Activated T-cell treated with anti-CD3 and anti-CD28 coated beads for 1 hour (primary cell): ENCODE data around the gene HSFX2.
"Not testable (repeated sequence)": the region's sequence is repeated elsewhere in the genome, so short reads cannot be mapped to it uniquely, and the experiment has no call there.

Source experiments
- DNase-seq: peaks from one replicate; pipeline ENCODE4 v3.0.0-alpha.2; 2020; ENCODE audit warnings: low read depth

The HSFX2 gene

DNA sequence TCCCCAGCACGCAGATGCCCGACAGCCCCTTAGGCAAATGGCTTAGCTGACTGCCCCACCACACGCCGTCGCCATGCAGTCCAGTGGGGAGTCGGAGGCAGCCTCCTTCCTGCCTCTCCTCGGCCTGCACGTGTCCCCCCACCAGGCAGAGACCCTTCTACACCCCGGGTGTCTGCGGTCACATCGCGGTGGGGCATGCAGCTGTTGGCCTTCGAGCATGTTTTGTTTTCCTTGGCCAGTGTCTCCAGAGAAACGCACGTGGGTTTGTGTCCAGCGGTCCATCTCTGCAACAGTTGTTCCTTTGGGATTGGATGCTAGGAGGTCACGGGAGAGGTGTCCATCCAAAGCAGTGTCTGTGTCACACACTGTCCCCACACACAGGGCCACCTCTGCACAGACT, at the start of gene HSFX2:
Gene HSFX2, minus strand, starts transcription at position 101 of the 400 bp plus-strand sequence. CDS start 614 bp downstream, outside the sequence.
- not testable (repeated sequence) for DNase-seq

DNA sequence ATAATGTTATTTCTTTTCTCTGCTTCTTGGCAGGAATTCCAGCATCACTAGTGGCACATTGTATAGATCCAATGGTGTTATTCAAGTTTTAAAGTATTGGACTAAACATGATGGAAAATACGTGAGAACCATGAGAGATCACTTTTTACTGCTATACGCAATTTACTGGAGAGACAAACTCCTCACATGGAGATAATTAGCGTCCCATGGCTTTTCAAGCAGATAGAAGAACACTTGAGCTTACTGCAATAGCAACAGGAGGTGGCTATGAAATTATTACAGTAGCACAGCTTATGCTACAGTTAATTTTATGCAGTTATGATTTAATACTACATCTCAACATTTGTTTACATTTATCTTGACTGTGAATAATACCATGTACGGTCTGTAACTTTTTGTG, 48.4 kb upstream of the HSFX2 start:
- DNase-seq, result no peak

DNA sequence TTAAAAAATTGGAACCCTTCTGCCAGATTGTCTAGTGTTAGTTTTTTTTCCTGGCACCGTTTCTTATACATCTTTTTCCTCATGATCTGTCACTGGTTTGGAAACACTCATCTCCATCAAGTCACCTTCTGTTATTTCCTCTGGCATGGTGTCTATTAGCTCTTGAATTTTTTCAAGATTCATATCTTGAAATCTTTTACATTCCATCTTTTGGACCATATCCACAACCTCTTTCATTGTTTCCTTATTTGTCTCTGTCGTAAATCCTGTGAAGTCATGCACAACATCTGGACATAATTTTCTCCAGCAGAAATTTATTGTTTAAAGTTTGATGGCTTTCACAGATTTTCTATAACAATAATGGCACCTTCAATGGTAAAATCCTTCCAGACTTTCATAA, 46.7 kb upstream of the HSFX2 start:
- DNase-seq, result no peak

- DNase-seq, result no peak
These were observed 46.3 kb upstream of the HSFX2 start for GRCh38 chrX:149641432-149641831.

DNA sequence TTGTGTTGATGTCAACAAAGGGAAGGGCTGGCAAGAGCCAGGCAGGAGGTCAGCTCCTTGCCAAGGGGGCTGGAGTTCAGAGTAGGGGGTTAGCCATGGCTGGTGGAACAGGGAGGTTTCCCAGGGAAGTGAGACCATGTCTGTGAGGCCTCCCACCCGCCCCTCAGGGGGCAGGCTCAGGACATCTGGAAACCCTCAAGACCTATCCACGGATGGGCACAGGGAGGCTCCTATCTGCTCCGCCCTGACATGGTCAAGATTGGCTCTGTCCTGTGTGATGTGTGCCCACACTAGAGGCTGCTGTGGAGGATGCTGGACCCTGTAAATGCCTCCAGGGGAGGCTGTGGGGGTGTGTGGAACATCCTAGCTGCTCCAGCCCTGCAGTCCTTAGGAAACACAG, 44.5 kb upstream of the HSFX2 start:
- DNase-seq, result no peak

DNA sequence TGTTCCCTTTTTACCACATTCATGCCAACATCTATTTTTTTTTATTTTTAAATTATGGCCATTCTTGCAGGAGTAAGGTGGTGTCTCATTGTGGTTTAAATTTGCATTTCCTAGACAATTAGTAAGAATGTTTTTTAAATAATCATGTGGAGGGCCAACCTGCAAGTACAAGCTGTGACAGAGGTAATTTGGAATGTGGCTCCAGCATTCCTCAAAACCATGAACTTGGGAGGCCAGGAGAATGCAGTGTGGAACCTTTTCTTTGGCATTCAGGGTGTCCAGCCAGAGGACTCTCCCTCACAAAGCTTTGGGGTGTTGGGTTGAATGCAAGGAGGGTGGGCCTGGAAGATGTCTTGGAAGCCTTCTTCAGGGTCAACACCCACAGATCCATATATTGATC, 43.7 kb upstream of the HSFX2 start:
- no peak for DNase-seq

DNA sequence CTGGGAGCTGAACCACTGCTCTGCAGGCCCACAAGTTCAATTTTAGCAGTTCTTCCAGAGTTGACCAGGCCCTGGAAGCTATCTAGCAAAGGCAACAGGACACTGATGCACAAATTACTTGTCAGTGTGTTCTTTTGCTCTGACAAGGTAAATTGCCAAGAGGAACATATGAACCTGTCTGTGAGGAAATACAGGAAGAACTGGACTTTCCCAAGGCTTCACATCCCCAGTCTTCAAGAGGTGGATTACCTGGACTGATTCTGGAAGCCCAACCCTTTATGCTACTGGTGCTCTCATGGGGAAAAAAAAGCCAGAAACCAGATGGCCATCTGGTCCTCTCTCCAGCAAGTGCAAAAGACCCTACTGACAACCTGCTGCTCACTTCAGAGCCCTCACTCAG, 38.4 kb upstream of the HSFX2 start:
- DNase-seq, result no peak

DNA sequence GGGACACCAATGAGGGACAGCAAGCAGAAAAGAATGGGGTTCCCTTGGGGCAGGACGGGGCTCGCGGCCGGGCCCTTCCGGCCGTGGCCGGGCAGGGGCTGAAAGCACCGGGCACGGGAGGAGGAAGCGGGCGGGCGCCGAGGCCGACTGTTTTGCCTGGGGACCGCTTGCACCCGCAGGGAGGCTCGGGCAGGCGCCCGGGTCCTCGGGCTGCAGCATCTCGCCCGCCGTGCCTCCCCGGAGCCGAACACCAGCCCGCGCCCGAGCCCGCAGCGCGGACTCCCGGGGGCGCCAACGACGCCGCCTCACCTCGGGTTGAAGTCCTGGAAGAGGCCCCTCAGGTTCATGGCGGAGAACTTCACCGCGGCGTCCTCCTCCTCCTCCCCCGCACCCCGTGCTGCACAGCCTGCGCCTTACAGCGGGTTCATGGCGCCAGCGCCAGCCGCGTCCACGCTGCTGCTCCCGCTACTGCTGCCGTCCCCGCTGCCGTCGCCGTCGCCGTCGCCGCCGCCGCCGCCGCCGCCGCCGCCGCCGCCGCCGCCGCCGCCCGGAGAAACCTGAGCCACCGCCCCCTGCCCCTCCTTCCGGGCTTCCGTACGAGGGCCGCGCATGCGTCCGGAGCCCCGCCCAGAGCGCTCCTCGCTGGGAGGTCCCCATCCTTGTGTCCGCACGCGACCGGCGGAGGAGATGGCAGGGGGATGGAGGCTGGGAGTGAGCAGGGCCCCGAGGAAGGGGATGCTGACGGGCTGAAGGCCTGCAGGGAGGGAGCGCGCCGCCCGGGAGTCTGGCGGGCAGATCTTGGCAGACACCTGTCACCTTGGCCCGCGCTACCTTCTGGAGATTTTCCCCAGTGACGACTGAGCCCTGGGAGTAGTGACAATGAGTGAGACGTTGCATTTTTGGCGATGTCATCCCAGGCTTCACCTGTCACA, 36.4 kb upstream of the HSFX2 start, which contains the start of gene TMEM185A:
Gene TMEM185A, minus strand, starts transcription at position 559 of the 932 bp plus-strand sequence. Its CDS starts 212 bp downstream, at position 347.
- DNase-seq, result peak; percentile 57

- DNase-seq, result no peak
These were observed 35.6 kb upstream of the HSFX2 start for GRCh38 chrX:149630681-149631233.

DNA sequence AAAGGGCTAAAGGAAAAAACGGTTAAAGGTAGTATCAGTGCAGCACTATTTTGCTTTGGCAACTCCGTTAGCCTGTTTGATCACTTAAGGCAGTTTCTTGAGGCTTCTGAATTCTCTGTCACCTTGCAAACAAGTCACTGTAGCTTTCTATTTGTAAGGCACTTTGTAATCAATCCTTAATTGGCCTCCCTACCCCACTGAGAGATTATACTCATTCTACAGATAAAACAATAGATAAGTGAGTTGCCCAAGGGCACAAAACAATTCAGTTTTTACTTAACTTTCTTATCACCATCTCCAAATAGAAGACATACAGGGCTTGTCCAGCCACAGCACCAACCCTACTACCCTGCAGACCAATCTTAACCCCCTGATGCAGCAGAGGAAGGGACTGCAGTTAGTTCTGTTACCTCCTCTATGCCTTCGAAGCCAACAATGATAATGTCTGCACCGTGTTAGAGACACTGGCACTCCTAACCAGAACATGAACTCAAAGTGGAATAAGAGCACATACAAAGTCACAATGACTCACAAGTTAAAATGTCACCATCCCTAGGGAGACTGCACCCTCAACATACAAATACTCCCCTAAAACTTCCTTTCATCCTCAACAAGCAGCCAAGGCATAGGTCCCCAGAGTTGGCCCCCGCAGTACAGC, 34.7 kb upstream of the HSFX2 start:
- no peak for DNase-seq

DNA sequence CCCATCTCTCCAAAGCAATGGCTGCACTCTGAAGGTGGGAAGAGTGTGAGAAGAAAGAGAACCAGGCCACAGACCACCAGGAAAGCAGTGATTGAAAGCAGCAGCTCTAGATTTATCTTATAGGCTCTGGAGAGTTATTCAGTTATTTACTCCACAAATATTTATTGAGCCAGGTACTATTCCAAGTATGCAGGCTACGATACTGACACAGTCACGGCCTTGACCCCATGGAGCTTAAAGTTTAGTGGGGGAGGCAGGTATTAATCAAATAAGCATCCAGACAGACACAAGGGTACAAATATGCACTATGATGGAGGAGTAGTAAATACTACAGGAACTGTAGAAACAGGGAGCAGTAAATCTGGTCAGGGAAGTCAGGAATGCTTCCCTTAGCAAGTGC, 33.7 kb upstream of the HSFX2 start:
- DNase-seq, result no peak

GRCh38 chrX:149628280-149628679, 33.2 kb upstream of the HSFX2 start:
- DNase-seq, result no peak

DNA sequence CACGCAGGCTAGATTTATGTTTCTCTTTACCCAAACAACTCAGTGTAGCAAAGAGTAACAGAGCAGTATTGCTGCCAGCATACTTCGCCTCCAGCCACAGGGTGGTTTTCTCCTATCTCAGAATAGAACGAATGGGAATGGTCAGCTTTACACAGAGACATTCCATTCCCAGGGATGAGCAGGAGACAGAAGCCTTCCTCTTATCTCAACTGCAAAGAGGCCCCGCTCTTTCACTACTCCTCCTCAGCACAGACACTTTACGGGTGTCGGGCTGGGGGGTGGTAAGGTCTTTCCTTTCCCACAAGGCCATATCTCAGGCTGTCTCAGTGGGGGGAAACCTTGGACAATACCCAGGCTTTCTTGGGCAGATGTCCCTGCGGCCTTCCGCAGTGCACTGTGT, 31.7 kb upstream of the HSFX2 start:
- not testable (repeated sequence) for DNase-seq

DNA sequence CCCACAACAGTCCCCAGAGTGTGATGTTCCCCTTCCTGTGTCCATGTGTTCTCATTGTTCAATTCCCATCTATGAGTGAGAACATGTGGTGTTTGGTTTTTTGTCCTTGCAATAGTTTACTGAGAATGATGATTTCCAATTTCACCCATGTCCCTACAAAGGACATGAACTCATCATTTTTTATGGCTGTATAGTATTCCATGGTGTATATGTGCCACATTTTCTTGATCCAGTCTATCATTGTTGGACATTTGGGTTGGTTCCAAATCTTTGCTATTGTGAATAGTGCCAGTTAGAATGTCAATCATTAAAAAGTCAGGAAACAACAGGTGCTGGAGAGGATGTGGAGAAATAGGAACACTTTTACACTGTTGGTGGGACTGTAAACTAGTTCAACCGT, 24.5 kb upstream of the HSFX2 start:
- DNase-seq, result not testable (repeated sequence)

- DNase-seq, result no peak
These were observed 23.8 kb upstream of the HSFX2 start for GRCh38 chrX:149618871-149619270.

DNA sequence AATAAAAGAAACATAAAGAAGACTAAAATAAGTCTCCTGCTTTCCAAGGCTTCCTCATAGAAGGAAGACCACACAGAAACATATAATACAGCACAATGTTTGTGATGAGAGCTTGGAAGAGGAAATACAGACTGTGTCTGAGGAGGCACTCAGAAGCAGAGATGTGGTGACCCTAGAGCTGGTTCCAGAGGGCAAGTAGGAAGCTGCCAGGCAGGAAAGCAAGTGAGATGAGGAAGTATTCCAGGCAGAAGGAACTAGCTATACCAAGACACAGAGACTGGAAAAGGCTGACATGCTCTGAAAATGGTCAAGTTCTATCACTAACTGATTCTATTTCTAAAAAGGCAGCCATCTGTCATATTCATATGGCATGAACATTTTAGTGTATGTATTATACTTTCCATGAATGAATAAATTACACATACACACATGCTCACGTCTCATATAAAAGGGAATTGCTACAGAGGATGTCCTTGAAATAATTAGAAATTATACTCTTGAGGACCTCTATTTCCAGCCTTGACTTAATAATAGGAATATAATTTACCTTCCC, 16.6 kb upstream of the HSFX2 start:
- no peak for DNase-seq

DNA sequence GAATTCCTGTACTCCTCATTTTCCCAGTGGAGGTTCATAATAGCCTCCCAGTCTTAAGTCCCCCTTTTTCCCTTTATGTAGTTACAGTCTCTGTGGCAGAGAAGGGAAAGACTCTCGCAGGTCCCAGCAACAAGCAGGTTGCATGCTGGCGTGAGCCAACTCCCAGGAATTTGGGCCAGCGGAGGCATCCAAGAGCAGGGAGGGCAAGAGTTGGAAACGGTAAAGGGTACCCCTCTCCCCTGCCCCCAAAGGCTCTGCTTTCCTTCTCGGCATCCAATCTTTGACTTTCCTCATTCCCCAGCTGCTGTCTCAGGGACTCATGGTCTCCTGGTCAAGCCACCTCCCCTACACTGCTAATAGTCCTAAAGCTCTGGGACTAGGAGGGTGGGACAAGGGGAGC, 15.4 kb upstream of the HSFX2 start:
- no peak for DNase-seq

GRCh38 chrX:149607699-149608098, 12.6 kb upstream of the HSFX2 start:
- no peak for DNase-seq

DNA sequence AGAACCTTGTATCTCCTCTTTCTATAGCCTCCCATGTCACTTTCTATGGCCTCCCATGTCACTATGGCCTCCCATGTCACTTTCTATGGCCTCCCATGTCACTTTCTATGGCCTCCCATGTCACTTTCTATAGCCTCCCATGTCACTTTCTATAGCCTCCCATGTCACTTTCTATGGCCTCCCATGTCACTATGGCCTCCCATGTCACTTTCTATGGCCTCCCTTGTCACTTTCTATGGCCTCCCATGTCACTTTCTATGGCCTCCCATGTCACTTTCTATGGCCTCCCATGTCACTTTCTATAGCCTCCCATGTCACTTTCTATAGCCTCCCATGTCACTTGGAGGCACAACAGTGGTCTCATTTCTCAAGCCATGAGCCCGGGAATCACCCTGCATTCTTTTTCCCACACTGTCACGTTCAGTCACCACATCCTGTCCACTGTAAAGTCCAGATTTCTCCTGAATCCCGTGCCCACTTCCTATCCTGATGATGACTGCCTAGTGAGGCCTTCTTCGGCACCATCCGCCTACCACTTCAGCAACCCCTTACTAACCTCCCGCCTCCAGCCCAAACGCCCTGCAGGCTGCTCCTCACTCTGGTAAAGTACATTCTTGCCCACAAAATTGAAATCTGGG, 10.3 kb upstream of the HSFX2 start:
- not testable (repeated sequence) for DNase-seq

- not testable (repeated sequence) for DNase-seq
These were observed 3.5 kb upstream of the HSFX2 start for GRCh38 chrX:149598603-149599002.

GRCh38 chrX:149595943-149596342, 829 bp upstream of the HSFX2 start:
- not testable (repeated sequence) for DNase-seq

DNA sequence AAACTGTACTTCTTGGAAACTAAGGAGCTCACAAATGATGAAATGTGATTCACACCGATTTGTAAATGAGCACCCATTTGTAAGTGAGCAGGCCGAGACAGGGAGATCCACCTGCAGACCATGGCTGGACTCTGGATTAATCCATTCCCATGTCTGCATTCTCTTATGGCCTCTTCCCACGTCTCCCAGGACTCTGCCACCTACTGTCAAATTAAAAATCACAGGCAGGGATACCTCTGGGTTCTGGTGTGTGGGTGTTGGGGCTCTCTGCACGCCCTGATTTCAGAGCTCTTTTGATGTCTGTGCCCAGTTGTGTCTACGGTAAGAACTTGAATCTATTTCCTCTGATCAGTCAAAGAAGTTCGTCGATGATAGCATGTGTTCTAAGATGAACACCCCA, 4.1 kb downstream of the HSFX2 start:
- DNase-seq, result not testable (repeated sequence)
